Measurements from ENCODE around the gene FAM98C.

The FAM98C gene

GRCh38 chr19:38429055-38429810, 26.3 kb downstream of the FAM98C start:
- DNase-seq: no peak

- DNase-seq: no peak
These were observed 26.9 kb downstream of the FAM98C start for GRCh38 chr19:38429811-38430156.

GRCh38 chr19:38430931-38431330, 28.0 kb downstream of the FAM98C start:
- DNase-seq: no peak

- DNase-seq: peak; percentile 80
These were observed 30.4 kb downstream of the FAM98C start, which contains the start of gene RYR1 for GRCh38 chr19:38433268-38433733. RYR1 (plus strand) TSS chr19:38433691; CDS start chr19:38433830, 139 bp downstream.

- DNase-seq: no peak
These were observed 31.7 kb downstream of the FAM98C start for GRCh38 chr19:38434549-38435051.

GRCh38 chr19:38437295-38437694, 34.4 kb downstream of the FAM98C start:
- DNase-seq: no peak

GRCh38 chr19:38437917-38438316, 35.0 kb downstream of the FAM98C start:
- no peak for DNase-seq

- DNase-seq: no peak
These were observed 37.7 kb downstream of the FAM98C start for GRCh38 chr19:38440592-38440991.

- DNase-seq: no peak
These were observed 38.9 kb downstream of the FAM98C start for GRCh38 chr19:38441657-38442348.

GRCh38 chr19:38442736-38443135, 39.8 kb downstream of the FAM98C start:
- no peak for DNase-seq

- no peak for DNase-seq
These were observed 40.6 kb downstream of the FAM98C start for GRCh38 chr19:38443458-38443999.

- DNase-seq: no peak
These were observed 41.1 kb downstream of the FAM98C start for GRCh38 chr19:38444026-38444425.

GRCh38 chr19:38445362-38445761, 42.5 kb downstream of the FAM98C start:
- DNase-seq: no peak

GRCh38 chr19:38448225-38448624, 45.3 kb downstream of the FAM98C start:
- DNase-seq: no peak

- DNase-seq: no peak
These were observed 46.6 kb downstream of the FAM98C start for GRCh38 chr19:38449518-38449917.

- no peak for DNase-seq
These were observed 48.1 kb downstream of the FAM98C start for GRCh38 chr19:38451036-38451435.

GRCh38 chr19:38451629-38452028, 48.7 kb downstream of the FAM98C start:
- no peak for DNase-seq

GRCh38 chr19:38452430-38453366, 49.8 kb downstream of the FAM98C start:
- DNase-seq: peak; percentile 56

- no peak for DNase-seq
These were observed 50.7 kb downstream of the FAM98C start for GRCh38 chr19:38453596-38453995.

- DNase-seq: no peak
These were observed 52.1 kb downstream of the FAM98C start for GRCh38 chr19:38455031-38455430.

GRCh38 chr19:38457202-38457601, 54.3 kb downstream of the FAM98C start:
- DNase-seq: no peak

- no peak for DNase-seq
These were observed 55.0 kb downstream of the FAM98C start for GRCh38 chr19:38457690-38458405.

Measured in activated CD8-positive, alpha-beta memory T cell treated with anti-CD3 and anti-CD28 coated beads, Interleukin-2, amount 50 U/mL, for 48 hours (primary cell).